HG02943 (cell line): ENCODE measurements around the gene COBLL1.
A peak's percentile ranks its signal among the peaks of the same experiment; 100 is the strongest.
"Not testable (repeated sequence)": the region's sequence is repeated elsewhere in the genome, so short reads cannot be mapped to it uniquely, and the experiment has no call there.

Experiments used
- ATAC-seq: cut with Tn5 transposase; IDR thresholded peaks from one replicate; pipeline ENCODE4 v1.9.1; 2021; ENCODE audit warnings: mild to moderate bottlenecking, low read depth, moderate library complexity; ENCODE audit not compliant: unreplicated experiment

COBLL1 gene, protein sequence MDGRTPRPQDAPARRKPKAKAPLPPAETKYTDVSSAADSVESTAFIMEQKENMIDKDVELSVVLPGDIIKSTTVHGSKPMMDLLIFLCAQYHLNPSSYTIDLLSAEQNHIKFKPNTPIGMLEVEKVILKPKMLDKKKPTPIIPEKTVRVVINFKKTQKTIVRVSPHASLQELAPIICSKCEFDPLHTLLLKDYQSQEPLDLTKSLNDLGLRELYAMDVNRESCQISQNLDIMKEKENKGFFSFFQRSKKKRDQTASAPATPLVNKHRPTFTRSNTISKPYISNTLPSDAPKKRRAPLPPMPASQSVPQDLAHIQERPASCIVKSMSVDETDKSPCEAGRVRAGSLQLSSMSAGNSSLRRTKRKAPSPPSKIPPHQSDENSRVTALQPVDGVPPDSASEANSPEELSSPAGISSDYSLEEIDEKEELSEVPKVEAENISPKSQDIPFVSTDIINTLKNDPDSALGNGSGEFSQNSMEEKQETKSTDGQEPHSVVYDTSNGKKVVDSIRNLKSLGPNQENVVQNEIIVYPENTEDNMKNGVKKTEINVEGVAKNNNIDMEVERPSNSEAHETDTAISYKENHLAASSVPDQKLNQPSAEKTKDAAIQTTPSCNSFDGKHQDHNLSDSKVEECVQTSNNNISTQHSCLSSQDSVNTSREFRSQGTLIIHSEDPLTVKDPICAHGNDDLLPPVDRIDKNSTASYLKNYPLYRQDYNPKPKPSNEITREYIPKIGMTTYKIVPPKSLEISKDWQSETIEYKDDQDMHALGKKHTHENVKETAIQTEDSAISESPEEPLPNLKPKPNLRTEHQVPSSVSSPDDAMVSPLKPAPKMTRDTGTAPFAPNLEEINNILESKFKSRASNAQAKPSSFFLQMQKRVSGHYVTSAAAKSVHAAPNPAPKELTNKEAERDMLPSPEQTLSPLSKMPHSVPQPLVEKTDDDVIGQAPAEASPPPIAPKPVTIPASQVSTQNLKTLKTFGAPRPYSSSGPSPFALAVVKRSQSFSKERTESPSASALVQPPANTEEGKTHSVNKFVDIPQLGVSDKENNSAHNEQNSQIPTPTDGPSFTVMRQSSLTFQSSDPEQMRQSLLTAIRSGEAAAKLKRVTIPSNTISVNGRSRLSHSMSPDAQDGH

DNA sequence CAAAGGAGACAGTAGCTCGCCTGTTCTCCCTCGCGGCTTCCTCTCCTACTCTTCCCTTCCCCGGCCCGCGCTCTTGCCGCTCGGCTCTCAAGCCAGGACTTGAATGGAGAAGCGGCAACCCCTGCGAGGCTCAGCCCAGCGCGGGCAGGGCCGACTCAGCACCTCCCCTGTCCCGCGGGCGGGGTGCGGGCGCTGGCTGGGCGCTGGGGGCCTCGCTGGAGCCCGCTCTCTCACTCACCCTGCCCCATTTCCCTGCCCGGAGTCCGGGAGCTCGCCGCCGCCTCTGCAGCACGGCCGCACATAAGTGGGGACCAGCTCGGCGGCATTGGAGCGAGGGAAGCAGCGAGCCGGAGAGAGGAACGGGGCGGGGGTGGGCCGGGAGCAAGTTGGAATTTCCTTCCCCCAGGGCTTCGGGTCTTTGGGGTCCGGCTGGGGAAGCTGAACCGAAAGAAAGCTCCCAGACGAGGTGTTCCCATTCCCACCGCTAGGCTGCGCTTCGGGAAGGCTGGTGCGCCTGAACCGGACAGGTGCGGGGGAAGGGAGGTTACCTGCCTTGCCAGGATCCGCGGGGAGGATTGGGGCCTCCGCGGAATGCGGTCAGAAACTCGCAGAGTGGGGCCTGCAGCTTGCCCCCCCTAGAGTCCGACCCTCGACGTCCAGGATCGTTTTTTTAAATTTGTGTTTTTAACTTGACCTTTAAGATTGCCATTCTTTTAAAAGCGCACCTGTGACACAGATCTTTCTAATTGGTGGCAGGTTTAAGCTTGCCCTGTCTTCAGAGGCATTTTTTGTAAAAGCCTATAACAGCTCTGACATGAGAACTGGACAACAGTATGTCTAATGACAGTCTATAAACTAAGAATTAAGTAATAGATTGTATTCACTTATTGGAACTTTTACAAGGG is at the start of gene COBLL1:
Gene COBLL1 (minus strand): TSS at position 105 of the 905 bp plus-strand sequence. CDS start 627 bp downstream, outside the sequence.
- ATAC-seq: peak; percentile 65

DNA sequence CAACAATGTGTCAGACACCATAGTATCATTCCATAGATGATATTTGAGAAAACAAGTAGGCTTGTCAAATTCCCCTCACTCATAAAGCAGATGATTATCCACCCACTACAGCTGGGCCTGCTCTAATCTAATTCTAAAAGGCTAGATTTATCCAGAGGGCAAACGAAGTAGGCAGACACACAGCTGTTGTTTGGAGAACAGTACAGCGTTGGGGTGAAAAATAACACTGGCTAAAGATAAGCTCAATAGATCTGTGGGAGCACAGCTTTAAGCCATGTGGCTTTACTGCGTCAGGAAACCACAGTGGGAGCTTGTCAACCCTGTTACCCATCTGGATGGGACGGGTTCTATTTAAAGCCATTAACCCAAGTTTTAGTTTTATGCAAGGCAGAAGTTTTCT is 48.9 kb upstream of the COBLL1 start:
- no peak for ATAC-seq

DNA sequence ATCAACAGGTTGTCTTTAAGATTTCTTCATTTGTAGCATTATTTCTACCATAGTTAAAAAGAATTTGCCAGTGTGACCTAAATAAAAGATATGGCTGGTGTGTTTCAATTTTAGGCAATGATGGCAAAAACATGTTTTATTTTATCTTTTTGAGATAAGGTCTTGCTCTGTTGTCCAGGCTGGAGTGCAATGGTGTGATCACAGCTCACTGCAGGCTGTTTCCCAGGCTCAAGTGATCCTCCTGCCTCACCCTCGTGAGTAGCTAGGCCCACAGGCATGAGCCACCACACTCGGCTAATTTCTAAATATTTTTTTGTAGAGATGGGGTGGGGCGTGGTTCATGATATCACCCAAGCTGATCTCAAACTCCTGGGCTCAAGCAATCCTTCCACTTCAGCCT is 47.0 kb upstream of the COBLL1 start:
- ATAC-seq: no peak

DNA sequence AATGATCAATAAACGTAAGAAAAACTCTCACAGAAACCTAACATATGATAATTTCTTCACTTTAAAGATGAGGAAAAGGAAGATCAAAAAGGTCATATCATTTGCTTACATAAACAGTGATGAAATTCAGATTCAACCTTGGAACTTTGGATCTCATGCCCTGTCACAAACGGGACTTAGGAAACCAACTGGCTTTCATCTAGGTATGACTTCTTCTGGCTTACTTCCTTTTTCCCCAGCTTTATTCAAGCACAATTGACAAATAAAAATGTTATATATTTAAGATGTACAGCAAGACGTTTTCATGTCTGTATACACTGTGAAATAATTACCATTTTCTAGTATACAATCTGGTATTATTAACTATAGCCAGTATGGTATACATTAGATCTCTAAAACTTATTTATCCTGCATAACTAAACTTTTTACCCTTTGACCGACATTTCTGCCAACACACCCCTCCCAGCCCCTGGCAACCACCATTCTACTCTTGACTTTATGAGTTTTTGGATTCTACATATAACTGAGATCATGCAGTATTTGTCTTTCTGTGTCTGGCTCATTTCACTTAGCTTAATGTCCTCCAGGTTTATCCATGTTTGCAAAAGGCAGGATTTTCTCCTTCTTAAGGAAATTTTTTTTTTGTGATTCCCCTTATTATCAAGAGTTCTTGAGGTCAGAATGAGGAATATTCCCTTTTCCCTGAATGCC is 46.0 kb upstream of the COBLL1 start:
- no peak for ATAC-seq

DNA sequence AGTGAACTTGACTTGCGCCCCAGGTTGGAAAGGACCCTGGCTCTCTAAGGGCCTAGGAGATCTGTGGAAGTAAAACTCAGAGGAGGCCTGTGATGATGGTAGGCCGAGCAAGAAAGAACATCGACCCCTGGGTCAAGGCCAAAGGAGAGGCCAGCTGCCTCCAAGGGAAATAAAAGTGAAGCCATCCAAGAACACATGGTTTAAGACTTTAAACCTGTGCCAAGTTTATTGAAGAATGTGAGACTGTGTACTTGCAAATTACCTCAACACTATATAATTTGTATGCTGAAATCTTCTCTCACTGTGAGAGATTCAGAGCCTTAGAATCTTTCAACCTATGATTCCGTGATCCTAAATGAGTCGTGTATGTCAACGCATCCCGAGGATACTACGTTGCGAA is 40.7 kb upstream of the COBLL1 start:
- no peak for ATAC-seq

DNA sequence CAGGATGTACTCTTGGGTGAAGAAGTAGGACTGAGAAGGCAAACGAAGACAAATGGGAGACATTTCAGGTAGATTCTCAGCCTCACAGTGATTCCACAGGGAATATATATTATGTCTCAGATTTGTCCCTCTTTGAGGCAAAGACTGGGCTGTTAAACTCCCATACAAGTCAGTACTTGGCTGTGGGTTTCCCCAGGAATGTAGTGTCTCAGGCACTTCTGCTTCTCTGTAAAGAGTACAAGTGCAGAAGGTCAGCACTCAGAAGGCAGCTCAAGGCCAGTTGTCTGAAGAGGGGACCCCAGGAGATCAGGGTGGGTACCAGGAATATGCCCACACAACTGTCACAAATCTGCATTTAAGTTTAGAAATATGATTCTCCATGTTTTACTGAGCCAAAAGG is 39.9 kb upstream of the COBLL1 start:
- ATAC-seq: no peak

DNA sequence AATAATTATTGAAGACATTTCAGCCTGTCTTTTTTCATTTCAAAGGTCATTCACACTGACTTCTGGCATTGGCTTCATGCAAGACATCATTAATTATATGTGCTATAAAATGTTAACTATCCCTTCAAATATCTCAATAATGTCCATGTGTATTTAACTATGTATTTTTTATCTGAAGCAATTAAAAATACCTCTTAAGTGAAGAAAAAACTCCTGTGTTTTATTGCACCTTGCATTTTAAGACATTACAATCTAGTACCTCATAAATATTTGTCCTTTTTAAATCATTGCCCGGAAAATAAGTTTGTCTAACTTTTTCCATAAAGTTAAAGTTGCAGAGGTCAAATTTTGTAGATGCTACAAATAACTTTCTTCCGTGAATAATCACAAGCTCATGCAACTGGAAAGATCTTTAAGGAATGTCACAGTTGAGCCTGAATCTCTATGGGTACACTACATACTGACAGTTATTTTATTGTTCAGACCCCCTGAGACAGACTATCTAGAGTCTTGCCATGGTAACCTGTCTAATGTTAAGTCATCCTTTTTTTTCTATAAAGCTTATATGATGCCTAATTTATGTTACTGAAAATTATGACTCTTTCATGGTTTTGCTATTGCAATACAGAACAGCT is 38.4 kb upstream of the COBLL1 start:
- no peak for ATAC-seq

DNA sequence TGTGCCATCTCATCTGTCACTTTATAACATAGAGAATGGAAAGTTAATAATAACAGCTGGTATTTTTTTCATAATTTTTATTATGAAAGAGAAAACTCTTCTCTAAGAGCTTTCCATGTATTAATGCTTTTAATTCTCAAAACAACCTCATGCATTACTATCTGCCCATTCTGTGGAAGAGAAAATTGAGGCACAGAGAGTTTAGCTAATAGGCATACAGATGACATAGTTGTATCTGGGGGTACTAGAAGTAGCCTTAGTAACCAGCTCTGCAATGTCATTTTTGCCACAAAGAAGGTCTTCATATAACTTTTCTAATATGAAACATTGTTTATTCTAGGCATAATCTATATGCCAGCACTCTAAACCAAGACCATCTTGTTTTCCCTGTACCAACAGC is 36.3 kb upstream of the COBLL1 start:
- no peak for ATAC-seq

DNA sequence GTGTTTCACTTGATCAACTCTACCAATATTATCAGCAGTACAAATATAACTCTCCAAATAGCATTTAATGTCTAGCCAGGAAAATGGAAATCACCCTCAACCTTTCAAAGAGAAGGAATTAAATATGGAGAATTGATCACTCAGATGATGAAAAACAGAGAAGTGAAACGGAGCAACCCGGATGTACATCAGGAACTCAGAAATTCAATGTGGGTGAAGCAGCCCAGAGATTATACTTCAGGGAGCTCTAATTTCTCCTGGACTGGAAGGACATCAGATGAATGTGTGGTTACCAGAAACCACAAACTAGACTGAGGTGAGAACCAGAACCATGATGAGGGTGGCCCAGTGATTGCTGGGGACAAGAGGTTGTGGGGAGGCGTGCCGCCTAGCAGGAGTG is 35.5 kb upstream of the COBLL1 start:
- ATAC-seq: no peak

DNA sequence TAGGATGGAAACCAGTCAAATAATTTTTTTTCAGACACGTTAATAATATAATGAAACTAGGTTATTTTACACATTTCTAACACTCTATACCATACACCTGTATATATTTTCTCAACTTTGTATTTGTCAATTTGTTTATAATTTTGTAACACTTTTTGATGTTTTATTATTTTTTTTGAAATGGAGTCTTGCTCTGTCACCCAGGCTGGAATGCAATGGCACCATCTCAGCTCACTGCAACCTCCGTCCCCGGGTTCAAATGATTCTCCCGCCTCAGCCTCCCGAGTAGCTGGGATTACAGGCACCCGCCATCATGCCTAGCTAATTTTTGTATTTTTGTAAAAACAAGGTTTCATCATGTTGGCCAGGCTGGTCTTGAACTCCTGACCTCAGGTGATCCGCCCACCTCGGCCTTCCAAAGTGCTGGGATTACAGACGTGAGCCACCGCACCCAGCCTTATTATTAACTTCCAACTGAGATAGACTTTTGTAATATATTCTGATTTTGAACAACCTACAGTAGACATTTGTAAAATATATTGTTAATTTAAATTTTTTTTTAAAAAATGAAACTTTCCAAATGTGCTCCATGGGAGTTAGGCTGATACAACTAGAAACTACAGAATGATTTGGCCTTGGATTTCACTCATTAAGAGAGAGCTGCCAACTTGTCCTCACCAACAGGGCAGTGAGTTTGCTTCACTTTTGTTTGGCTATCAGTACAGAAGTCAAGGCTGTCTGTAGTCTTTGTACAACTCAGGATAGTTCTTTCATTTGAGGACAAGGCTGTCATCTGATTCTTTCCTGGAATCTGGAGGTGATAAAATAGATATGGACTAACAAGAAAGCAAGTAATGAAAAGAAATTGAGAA is 33.9 kb upstream of the COBLL1 start:
- ATAC-seq: no peak

DNA sequence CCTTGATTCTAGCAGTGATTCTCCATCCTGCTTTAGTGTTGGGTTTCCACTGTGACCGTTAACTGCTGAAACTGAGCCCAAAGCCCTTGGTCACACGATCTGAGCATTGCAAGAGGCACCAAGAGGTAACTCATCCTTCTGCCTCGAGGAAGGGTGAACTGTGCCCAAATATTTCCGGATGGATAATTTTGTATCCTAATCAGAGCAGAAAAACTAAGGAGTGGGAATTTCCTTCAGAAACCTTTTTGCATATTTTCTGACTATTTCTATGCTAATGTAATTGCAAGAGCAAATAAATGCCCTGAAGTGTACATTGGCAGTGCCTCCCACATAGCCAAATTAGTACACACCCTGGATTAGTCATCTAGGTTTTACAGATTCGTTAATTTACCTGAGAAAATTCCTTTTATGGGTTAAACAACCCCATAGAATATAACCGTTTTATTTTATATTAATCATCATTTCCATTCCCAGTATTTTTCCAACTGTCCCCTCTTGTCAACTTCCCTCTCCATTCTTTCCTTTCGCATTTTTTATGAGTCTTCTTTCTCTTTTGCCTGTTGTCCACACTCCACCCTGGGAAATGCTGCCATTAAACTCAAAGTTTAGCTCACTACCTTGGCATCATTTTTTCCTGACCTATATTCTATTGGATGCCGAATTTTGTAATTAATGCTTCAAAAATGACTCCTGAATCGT is 31.7 kb upstream of the COBLL1 start:
- ATAC-seq: no peak

DNA sequence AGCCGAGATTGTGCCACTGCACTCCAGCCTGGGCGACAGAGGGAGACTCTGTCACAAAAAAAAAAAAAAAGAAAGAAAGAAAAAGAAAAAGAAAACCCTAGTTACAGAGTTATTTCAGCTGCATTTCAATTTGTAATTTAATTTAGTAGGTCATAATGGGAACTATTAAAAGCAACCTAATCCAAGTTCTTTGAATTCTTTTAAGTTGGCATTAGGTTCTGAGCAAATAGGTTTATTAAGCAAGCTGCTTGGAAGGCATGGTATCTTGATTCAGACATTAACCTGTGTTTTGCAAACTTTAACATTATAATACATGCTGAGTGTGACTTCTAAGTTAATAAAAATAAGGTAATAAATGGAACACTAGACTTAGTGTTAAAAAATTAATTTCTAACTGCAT is 29.8 kb upstream of the COBLL1 start:
- no peak for ATAC-seq

DNA sequence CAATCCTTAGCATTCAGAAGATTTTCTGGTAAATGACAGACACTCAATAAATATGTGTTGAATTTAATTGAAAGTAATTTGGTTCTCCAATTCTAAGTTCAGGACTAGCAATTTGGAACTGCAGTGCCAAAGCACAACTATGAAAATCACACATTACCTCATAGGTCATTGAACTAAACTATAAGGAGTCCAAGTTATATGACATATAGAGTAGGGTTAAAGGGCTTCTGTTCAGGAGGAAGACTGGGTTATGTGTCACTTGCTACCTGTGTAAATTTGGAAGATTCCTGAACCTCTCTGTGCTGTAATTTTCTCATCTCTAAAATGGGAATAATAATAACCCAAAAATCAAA is 27.8 kb upstream of the COBLL1 start:
- no peak for ATAC-seq

DNA sequence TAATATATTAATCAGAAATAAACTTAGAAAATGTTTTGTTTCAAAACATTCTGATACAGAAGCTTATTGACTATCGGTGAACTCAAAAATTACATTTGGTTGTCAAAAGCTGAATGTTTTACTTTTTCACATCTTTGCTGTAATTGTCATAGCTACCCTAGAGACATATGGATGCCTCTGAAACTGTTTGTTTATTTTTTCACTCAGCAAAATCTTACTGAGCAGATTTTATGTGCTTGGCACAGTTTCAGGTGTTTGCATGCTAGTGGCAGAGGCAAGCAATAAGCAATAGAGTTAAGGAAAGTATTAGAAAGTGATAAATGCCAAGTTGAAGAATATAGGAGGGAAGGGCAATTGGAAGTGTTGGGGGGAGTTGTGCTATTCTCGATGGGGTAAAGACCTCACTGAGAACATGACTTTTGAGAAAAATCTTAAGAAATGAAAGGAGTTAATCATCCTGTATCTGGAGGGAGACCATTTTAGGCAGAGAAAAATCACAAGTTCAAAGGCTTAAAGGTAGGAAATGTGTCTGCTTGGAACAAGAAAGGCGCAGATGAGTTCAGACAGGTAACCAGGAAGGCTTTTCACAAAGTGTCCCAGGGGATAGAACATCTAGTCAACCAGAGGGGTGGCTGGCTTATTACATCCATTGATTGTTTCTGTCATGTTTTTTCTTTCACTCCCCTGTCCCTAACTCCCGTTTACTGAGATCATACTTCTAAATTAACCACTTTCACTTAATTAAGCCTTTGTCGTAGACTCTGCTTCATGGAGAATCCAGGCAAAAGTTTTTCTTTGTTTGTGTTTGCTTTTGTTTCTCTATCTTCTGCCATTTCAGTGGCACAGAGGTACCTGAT is 27.2 kb upstream of the COBLL1 start:
- no peak for ATAC-seq

DNA sequence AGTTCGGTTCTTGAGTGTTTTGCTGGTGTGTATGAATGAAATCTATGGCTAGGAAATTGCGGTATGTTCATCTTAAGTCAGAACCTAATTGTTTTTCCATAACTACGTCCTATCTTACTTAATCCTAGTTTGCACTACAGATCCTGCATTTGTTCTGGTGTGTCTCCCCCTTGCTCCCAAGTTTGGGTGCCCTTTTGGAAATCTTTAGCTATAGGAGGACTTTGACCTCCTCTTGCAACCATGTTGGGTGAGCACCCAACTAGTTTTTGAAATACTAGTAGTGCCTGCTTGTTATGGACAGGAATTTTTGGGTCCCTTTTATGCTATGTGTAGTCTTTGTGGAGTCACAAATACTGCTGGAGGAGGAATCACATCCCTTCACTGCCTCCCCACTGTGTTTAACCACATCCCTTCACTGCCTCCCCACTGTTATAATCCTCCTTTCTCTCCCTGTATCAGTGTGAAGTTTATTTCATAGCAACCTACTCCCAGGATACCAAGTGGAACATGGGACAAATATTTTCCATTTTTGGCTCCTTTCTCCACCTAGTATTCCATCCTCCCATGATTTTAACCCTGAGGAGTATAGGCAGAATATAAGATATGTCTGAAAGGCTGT is 26.3 kb upstream of the COBLL1 start:
- ATAC-seq: no peak

DNA sequence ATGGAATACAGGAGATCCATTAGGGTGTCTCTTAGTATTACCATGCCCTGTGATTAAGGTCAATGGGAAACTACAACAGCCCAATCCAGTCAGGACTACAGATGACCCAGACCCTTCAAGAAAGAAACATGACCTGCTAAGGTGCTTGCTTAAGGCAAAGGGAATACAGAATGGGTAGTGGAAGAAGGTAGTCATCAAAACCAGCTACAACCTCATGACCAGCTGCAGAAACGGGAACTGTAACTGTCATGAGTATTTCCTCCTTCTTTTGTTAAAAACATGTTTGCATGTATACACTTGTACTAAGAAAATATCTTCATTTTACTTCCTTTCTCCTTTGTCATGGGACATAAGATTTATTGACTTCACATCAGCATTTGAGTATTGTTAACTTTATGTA is 24.8 kb upstream of the COBLL1 start:
- ATAC-seq: not testable (repeated sequence)
